OCI-LY7 (cell line): ENCODE data around the gene ABCC12. TPM values are rescaled to one million over a fixed set of nuclear protein-coding genes. Genes with fewer than 3 reads are reported as not detected.

ENCODE experiments used
- BruUV-seq: library from RNA; stranded (reverse); fragments of 400-500 nt; replicated peaks from 2 replicates; lab custom pipeline; 2021; lab: Mats Ljungman, UMichigan
- CTCF ChIA-PET: fragments of 300-600 bp; sonication (Branson Sonifier 250); formaldehyde crosslinking; loops from one replicate; lab custom pipeline; 2022; ENCODE audit warnings: antibody characterized with exemption; ENCODE audit not compliant: unreplicated experiment; lab: Charles Lee
- POLR2A ChIA-PET: fragments of 300-600 bp; sonication (Branson Sonifier 250); formaldehyde crosslinking; loops from one replicate; lab custom pipeline; 2022; ENCODE audit warnings: antibody characterized with exemption; lab: Charles Lee
- DNase-seq: peaks from one replicate; pipeline ENCODE4 v3.0.0-alpha.2; 2015; ENCODE audit warnings: low spot score
- H2AFZ ChIP-seq: fragments of 200-600 bp; sonication (generic), shearing (Covaris generic); 2 replicates; pipeline ENCODE4 v1.6.1; 2014; ENCODE audit warnings: mild to moderate bottlenecking, antibody characterized with exemption, low read length, moderate library complexity
- H3K27ac ChIP-seq: fragments of 200-600 bp; sonication (generic); 2 replicates; pipeline ENCODE4 v1.5.1; 2014; ENCODE audit warnings: mixed run types, low read depth, mild to moderate bottlenecking, moderate library complexity, low read length, inconsistent platforms; ENCODE audit not compliant: poor library complexity, severe bottlenecking
- H3K36me3 ChIP-seq: fragments of 200-600 bp; sonication (generic); 2 replicates; pipeline ENCODE4 v1.6.1; 2014; ENCODE audit warnings: mild to moderate bottlenecking, antibody characterized with exemption, low read length, moderate library complexity, mixed read lengths; ENCODE audit not compliant: insufficient read depth
- H3K4me1 ChIP-seq: fragments of 200-600 bp; sonication (generic); 2 replicates; pipeline ENCODE4 v1.5.1; 2014; ENCODE audit warnings: mild to moderate bottlenecking, low read length; ENCODE audit not compliant: insufficient read depth, poor library complexity, severe bottlenecking
- H3K4me2 ChIP-seq: fragments of 200-600 bp; sonication (generic); 2 replicates; pipeline ENCODE4 v1.6.1; 2014; ENCODE audit warnings: mild to moderate bottlenecking, low read length
- H3K4me3 ChIP-seq: fragments of 200-600 bp; sonication (generic); 2 replicates; pipeline ENCODE4 v1.5.1; 2014; ENCODE audit warnings: mild to moderate bottlenecking, low read depth, low read length; ENCODE audit not compliant: poor library complexity, severe bottlenecking
- H3K79me2 ChIP-seq: fragments of 200-600 bp; sonication (generic); 2 replicates; pipeline ENCODE4 v1.6.1; 2016; ENCODE audit warnings: low read depth, mild to moderate bottlenecking, low read length, moderate library complexity, mixed read lengths; ENCODE audit not compliant: insufficient read depth
- H3K9me2 ChIP-seq: fragments of 200-600 bp; sonication (generic); 2 replicates; pipeline ENCODE4 v1.6.1; 2016; ENCODE audit warnings: mild to moderate bottlenecking, low read length, mixed read lengths; ENCODE audit not compliant: insufficient read depth
- H3K9me3 ChIP-seq: fragments of 200-600 bp; sonication (generic); 2 replicates; pipeline ENCODE4 v1.6.1; 2014; ENCODE audit warnings: mild to moderate bottlenecking, mixed run types, low read length, mixed read lengths
- H4K20me1 ChIP-seq: fragments of 200-600 bp; sonication (generic); 2 replicates; pipeline ENCODE4 v1.6.1; 2014; ENCODE audit warnings: mild to moderate bottlenecking, antibody characterized with exemption, low read length, moderate library complexity, mixed read lengths; ENCODE audit not compliant: insufficient read depth
- CTCF ChIP-seq: fragments of 200-600 bp; sonication (generic); conservative IDR thresholded peaks from 2 replicates; pipeline ENCODE4 v1.5.1; 2014; ENCODE audit warnings: mild to moderate bottlenecking, antibody characterized with exemption, low read length, moderate library complexity, mixed read lengths
- EZH2phosphoT487 ChIP-seq: fragments of 200-600 bp; sonication (generic); IDR thresholded peaks from 2 replicates; pipeline ENCODE4 v1.6.1; 2018; ENCODE audit warnings: low read depth, borderline replicate concordance, mild to moderate bottlenecking, mixed run types, antibody characterized with exemption, low read length, moderate library complexity, mixed read lengths
- intact Hi-C: fragments of 100-400 bp; cut with micrococcal nuclease; formaldehyde crosslinking; loops from one replicate; pipeline ENCODE4 v1.10.0; 2022; ENCODE audit not compliant: unreplicated experiment
- total RNA-seq, 2 experiments: library from RNA; depleted of rRNA in 1 of 2; stranded (reverse); fragments of >200 nt in 1 of 2; shearing (Covaris generic) in 1 of 2; gene quantifications; 2 replicates each; pipeline ENCODE4 v1.2.3, GENCODE V29; 2014 to 2022

The ABCC12 gene
- total RNA-seq, 2 experiments from 2014 or later, result not detected

DNA sequence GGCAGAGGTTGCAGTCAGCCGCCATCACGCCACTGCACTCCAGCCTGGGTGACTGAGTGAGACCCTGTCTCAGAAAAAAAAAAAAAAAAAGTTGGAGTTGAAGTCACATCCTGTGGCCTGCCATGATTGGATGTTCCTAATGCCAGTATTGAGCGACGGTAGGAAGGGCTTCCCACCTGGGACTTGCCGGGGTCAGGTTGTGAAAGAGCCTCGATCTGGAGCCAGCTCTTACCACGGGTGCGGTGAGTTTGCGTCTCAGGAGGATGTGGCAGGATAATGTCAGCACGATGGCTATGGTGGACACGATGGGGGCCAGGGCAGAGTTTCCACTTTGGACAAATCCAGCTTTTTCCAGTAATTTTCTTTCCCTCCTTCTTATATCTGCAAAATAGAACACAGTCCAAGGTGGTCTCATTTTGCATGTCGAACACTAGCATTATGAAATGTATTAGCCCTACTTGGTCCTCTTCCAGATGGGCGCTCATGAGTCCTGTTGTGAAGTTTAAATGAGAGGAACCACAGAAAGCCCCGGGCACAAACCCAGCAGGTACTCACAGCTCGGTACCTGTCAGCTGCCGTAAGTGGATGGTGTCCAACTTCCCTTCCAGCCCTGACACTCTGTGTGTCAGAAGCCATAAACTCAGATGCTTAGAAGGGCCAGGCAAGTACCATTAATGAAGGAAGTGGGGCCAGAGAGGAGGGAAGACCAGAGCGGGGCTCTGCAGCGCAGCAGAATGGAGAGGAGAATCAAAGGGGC lies 22.2 kb downstream of the ABCC12 start:
- no peak overlapping the region for H3K27ac ChIP-seq
- H3K79me2 ChIP-seq, result no peaks in the 10 kb centered on the region
- H3K36me3 ChIP-seq, result no peaks in the 10 kb centered on the region
- no peaks in the 10 kb centered on the region for H4K20me1 ChIP-seq
- DNase-seq, result no peak
- ChIA-PET POLR2A (interaction anchor here (0.6 kb wide), 1 partner anchor 1042 kb away, joined by 4 read pairs; no protein-coding TSS in a partner anchor), CTCF (no interaction called here)
- TF ChIP-seq CTCF (no peak), EZH2phosphoT487 (no peak)
- H3K4me2 ChIP-seq, result no peak overlapping the region
- no peaks in the 10 kb centered on the region for H3K9me2 ChIP-seq
- H3K9me3 ChIP-seq, result no peaks in the 10 kb centered on the region
- BruUV-seq, result no TSS peak
- intact Hi-C loops, result no loop called here
- H2AFZ ChIP-seq, result no peak overlapping the region
- no peaks in the 10 kb centered on the region for H3K4me1 ChIP-seq
- no peak overlapping the region for H3K4me3 ChIP-seq

GRCh38 chr16:48132696-48133095 lies 23.1 kb downstream of the ABCC12 start:
- DNase-seq, result no peak
- H3K79me2 ChIP-seq, result no peaks in the 10 kb centered on the region
- BruUV-seq, result no TSS peak
- H4K20me1 ChIP-seq, result no peaks in the 10 kb centered on the region
- H3K4me2 ChIP-seq, result no peak overlapping the region
- no peaks in the 10 kb centered on the region for H3K9me3 ChIP-seq
- no peak overlapping the region for H3K27ac ChIP-seq
- CTCF ChIA-PET, result no interaction called here
- TF ChIP-seq CTCF, result no peak
- TF ChIP-seq EZH2phosphoT487, result no peak
- POLR2A ChIA-PET, result interaction anchor here (0.6 to 0.7 kb wide), 2 partner anchors 425 to 581 kb away, joined by 3 read pairs; no protein-coding TSS in a partner anchor
- no peaks in the 10 kb centered on the region for H3K4me1 ChIP-seq
- no peak overlapping the region for H3K4me3 ChIP-seq
- H3K9me2 ChIP-seq, result no peaks in the 10 kb centered on the region
- intact Hi-C loops, result no loop called here
- H2AFZ ChIP-seq, result no peak overlapping the region
- no peaks in the 10 kb centered on the region for H3K36me3 ChIP-seq

- H3K4me3 ChIP-seq, result no peak overlapping the region
- no peak overlapping the region for H2AFZ ChIP-seq
- no peak for DNase-seq
- no peaks in the 10 kb centered on the region for H3K79me2 ChIP-seq
- ChIA-PET POLR2A (no interaction called here), CTCF (no interaction called here)
- H3K36me3 ChIP-seq, result no peaks in the 10 kb centered on the region
- H3K9me3 ChIP-seq, result no peaks in the 10 kb centered on the region
- BruUV-seq, result no TSS peak
- no peak overlapping the region for H3K27ac ChIP-seq
- H3K4me1 ChIP-seq, result no peaks in the 10 kb centered on the region
- intact Hi-C loops, result no loop called here
- H4K20me1 ChIP-seq, result no peaks in the 10 kb centered on the region
- no peaks in the 10 kb centered on the region for H3K9me2 ChIP-seq
- no peak overlapping the region for H3K4me2 ChIP-seq
- TF ChIP-seq CTCF, result no peak
Observed at GRCh38 chr16:48131201-48131935, 24.4 kb downstream of the ABCC12 start.
